B cell (primary cell): ENCODE results near the gene DYRK1A.

Experiments
- EZH2 ChIP-seq: IDR thresholded peaks from 2 replicates; pipeline ENCODE4 v1.6.1; 2012; ENCODE audit warnings: borderline replicate concordance, low read depth, mild to moderate bottlenecking, moderate library complexity, low read length; ENCODE audit not compliant: insufficient read depth, poor library complexity, severe bottlenecking
- TF ChIP-seq, protein P1 (sequence below): fragments of 200-600 bp; IDR thresholded peaks from one replicate; pipeline ENCODE4 v1.8.0; 2022; ENCODE audit warnings: antibody characterized with exemption, mild to moderate bottlenecking

DNA sequence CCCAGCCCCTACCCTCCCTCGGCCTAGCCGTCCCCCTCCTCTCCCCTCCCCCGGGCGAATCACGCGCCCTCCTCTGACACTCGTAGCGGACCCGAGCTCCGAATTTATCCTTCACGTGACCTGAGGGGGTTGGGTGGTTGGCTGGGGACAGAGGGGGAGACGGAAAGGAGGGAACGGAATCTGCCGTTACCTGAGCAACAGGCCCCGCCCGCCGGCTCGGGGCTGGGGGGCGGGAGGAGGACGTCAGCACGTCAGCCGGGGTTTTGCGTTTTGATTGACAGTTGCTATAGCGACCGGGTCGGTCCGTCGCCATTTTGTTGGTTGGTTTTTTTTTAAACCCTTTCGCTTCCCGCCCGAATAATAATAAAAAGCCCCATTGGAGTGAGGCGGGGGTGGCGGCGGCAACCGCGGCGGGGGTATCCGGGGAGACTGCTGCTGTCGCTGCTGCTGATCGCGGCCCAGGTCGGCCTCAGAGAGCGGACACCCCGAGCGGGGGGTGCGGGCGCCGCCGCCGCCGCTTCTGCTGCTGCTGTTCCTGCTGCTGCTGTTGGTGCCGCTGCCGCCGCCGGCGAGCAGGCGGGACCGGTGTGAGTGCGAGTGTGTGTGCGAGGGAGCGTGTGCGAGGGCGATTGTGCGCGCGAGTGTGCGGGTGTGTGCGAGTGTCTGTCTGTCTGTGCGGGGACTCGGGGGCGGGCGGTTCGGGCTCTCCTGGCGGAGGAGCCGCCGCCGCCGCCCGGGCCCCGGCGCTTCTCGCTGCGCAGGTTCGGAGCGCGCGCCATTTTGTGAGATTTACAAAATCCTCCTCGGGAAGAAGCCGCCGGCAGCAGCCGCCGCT lies at the start of gene DYRK1A:
- TF ChIP-seq, protein P1, sequence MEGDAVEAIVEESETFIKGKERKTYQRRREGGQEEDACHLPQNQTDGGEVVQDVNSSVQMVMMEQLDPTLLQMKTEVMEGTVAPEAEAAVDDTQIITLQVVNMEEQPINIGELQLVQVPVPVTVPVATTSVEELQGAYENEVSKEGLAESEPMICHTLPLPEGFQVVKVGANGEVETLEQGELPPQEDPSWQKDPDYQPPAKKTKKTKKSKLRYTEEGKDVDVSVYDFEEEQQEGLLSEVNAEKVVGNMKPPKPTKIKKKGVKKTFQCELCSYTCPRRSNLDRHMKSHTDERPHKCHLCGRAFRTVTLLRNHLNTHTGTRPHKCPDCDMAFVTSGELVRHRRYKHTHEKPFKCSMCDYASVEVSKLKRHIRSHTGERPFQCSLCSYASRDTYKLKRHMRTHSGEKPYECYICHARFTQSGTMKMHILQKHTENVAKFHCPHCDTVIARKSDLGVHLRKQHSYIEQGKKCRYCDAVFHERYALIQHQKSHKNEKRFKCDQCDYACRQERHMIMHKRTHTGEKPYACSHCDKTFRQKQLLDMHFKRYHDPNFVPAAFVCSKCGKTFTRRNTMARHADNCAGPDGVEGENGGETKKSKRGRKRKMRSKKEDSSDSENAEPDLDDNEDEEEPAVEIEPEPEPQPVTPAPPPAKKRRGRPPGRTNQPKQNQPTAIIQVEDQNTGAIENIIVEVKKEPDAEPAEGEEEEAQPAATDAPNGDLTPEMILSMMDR, result no peak
- TF ChIP-seq EZH2, result no peak
